ENCODE measurements around the gene AQP12A. TPM values are rescaled to one million over a fixed set of nuclear protein-coding genes. Genes with fewer than 3 reads are reported as not detected.

The AQP12A gene
- polyA plus RNA-seq, 1 of the 3 experiments (the other 2 are of a cell fraction) = not detected

DNA sequence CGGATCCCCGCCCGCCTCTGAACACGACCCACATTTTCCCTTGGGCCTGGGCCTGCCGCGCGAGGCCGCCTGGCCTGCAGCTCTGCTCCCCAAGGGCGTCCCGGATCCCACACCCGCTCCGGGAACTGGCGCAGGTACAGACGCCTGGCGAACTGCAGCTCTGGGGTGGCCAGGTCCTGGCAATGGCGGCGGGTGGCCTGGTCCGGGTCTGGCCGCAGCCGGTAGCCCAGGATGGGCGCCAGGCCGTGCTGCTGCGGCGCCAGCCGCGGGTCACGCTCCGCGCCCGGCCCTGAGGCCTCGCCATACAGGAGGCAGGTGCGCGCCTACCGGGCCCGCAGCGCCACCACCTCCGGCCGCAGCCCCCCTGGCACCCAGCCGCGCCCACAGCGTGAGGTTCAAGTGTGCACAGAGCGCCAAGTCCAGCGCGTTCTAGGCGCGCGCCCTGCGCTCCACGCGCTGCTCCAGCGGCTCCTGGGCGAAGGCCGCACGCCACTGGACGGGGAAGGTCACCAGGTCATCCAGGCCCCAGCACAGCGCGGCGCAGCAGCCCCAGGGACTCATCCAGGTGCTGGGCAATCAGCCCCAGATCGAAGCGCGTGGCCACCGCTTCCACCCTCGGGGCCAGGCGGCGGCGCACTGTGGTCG lies 9.5 kb downstream of the AQP12A start:
- Histone ChIP-seq H2AFZ (ENCODE audit: low read depth) (no peak overlapping the region), H3K4me1 (ENCODE audit: control insufficient read depth in 1 of 2, insufficient read depth in 2 of 2, low read depth in 1 of 2, low read length in 1 of 2) (no peaks in the 10 kb centered on the region; a peak in 1 of 4 replicates), H3K9ac (no peak overlapping the region), H3K36me3 (replicated peaks in 1 of 2; ENCODE audit: control insufficient read depth in 1 of 2, insufficient read depth in 2 of 2, low read length in 1 of 2) (no peaks in the 10 kb centered on the region), H3K9me2 (no peaks in the 10 kb centered on the region), H3K79me2 (ENCODE audit: insufficient read depth) (no peaks in the 10 kb centered on the region), H3K27me3 (ENCODE audit: insufficient read depth) (peaks cover 5% of the 10 kb centered on the region; the same call in 1 of the 2 replicates), H3K4me2 (no peak overlapping the region), H3F3A (replicated peaks; ENCODE audit: insufficient read depth) (no peaks in the 10 kb centered on the region), H3K9me3 (no peaks in the 10 kb centered on the region), H3K27ac (ENCODE audit: low read depth in 2 of 2, low read length in 1 of 2) (no peak overlapping the region), H3K4me3 (ENCODE audit: low read depth in 2 of 2, low read length in 1 of 2) (no peak overlapping the region), H4K20me1 (ENCODE audit: insufficient read depth) (no peaks in the 10 kb centered on the region)
- TF ChIP-seq POLR2AphosphoS5 (IDR thresholded peaks at IDR 0.05; ENCODE audit: low read depth, low read length) (no peak), NFIC (IDR thresholded peaks at IDR 0.05; ENCODE audit: borderline replicate concordance) (no peak), RFX5 (IDR thresholded peaks at IDR 0.05; ENCODE audit: low read length) (no peak), JUND (IDR thresholded peaks at IDR 0.05) (no peak), GATA2 (CRISPR knock-in tag; IDR thresholded peaks at IDR 0.05) (no peak), GABPA (IDR thresholded peaks at IDR 0.05; ENCODE audit: low read depth) (no peak), EZH2phosphoT487 (IDR thresholded peaks at IDR 0.05; ENCODE audit: borderline replicate concordance, low read depth) (no peak), ELF1 (IDR thresholded peaks at IDR 0.05) (no peak), SMC3 (IDR thresholded peaks at IDR 0.05; ENCODE audit: low read depth, low read length) (no peak)
- TF ChIP-seq, protein P1, sequence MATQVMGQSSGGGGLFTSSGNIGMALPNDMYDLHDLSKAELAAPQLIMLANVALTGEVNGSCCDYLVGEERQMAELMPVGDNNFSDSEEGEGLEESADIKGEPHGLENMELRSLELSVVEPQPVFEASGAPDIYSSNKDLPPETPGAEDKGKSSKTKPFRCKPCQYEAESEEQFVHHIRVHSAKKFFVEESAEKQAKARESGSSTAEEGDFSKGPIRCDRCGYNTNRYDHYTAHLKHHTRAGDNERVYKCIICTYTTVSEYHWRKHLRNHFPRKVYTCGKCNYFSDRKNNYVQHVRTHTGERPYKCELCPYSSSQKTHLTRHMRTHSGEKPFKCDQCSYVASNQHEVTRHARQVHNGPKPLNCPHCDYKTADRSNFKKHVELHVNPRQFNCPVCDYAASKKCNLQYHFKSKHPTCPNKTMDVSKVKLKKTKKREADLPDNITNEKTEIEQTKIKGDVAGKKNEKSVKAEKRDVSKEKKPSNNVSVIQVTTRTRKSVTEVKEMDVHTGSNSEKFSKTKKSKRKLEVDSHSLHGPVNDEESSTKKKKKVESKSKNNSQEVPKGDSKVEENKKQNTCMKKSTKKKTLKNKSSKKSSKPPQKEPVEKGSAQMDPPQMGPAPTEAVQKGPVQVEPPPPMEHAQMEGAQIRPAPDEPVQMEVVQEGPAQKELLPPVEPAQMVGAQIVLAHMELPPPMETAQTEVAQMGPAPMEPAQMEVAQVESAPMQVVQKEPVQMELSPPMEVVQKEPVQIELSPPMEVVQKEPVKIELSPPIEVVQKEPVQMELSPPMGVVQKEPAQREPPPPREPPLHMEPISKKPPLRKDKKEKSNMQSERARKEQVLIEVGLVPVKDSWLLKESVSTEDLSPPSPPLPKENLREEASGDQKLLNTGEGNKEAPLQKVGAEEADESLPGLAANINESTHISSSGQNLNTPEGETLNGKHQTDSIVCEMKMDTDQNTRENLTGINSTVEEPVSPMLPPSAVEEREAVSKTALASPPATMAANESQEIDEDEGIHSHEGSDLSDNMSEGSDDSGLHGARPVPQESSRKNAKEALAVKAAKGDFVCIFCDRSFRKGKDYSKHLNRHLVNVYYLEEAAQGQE (IDR thresholded peaks at IDR 0.05; ENCODE audit: low read depth, low read length) = no peak
- TF ChIP-seq, protein P2, sequence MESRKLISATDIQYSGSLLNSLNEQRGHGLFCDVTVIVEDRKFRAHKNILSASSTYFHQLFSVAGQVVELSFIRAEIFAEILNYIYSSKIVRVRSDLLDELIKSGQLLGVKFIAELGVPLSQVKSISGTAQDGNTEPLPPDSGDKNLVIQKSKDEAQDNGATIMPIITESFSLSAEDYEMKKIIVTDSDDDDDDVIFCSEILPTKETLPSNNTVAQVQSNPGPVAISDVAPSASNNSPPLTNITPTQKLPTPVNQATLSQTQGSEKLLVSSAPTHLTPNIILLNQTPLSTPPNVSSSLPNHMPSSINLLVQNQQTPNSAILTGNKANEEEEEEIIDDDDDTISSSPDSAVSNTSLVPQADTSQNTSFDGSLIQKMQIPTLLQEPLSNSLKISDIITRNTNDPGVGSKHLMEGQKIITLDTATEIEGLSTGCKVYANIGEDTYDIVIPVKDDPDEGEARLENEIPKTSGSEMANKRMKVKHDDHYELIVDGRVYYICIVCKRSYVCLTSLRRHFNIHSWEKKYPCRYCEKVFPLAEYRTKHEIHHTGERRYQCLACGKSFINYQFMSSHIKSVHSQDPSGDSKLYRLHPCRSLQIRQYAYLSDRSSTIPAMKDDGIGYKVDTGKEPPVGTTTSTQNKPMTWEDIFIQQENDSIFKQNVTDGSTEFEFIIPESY (IDR thresholded peaks at IDR 0.05; ENCODE audit: borderline replicate concordance, low read depth) = no peak
- TF ChIP-seq, protein P3, sequence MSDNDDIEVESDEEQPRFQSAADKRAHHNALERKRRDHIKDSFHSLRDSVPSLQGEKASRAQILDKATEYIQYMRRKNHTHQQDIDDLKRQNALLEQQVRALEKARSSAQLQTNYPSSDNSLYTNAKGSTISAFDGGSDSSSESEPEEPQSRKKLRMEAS (IDR thresholded peaks at IDR 0.05; ENCODE audit: low read depth) = no peak
- no peak for DNase-seq
- ChIA-PET CTCF (no interaction called here), POLR2A (no interaction called here)
- WGBS (ENCODE audit: low lambda C conversion rate) = 87% methylated on average over 16 of the region's 67 CpGs

All from SK-N-SH (cell line).